NB4 (cell line): ENCODE data around the gene SCAMP1.
"Not testable (repeated sequence)": the region's sequence is repeated elsewhere in the genome, so short reads cannot be mapped to it uniquely, and the experiment has no call there.

Source experiments
- DNase-seq: peaks from one replicate; pipeline ENCODE4 v3.0.0; 2010; ENCODE audit warnings: low read depth
- H3K4me3 ChIP-seq: one replicate; pipeline ENCODE4 v1.5.1; 2011; ENCODE audit warnings: mild to moderate bottlenecking, low read depth, low read length, moderate library complexity
- MYC ChIP-seq: IDR thresholded peaks from 2 replicates; pipeline ENCODE4 v1.6.1; 2011; ENCODE audit warnings: low read depth, low read length
- POLR2A ChIP-seq: IDR thresholded peaks from 2 replicates; pipeline ENCODE4 v1.6.1; 2011; ENCODE audit warnings: mild to moderate bottlenecking; ENCODE audit not compliant: insufficient read length; ENCODE audit errors: extremely low read depth
- TF ChIP-seq, protein P1 (sequence below): IDR thresholded peaks from one replicate; pipeline ENCODE4 v1.5.1; 2012; ENCODE audit warnings: low read depth, low read length
- TF ChIP-seq, protein P2 (sequence below): IDR thresholded peaks from 2 replicates; pipeline ENCODE4 v1.6.1; 2011; ENCODE audit warnings: low read depth, low read length

The SCAMP1 gene

DNA sequence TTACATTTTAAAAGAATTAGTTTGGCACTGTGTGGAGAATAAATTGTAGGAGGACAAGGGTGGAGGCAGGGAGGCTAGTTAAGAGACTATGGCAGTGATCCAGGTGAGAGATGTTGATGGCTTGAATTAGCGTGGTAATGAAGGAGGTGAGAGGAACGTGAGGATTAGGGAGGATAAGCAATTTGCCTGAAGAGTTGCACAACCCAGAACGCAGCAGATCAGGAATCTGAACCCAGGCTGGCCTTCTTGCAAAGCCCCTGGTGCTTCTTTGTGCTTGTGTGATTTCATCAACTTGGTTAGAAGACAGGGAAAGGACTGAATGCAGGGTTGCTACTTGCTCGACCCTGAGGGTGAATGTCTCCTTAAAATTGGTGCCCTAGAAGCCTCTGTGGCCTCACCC is 6.9 kb upstream of the SCAMP1 start:
- no peak for DNase-seq
- TF ChIP-seq MYC: no peak
- no peak for TF ChIP-seq POLR2A
- TF ChIP-seq, protein P1, sequence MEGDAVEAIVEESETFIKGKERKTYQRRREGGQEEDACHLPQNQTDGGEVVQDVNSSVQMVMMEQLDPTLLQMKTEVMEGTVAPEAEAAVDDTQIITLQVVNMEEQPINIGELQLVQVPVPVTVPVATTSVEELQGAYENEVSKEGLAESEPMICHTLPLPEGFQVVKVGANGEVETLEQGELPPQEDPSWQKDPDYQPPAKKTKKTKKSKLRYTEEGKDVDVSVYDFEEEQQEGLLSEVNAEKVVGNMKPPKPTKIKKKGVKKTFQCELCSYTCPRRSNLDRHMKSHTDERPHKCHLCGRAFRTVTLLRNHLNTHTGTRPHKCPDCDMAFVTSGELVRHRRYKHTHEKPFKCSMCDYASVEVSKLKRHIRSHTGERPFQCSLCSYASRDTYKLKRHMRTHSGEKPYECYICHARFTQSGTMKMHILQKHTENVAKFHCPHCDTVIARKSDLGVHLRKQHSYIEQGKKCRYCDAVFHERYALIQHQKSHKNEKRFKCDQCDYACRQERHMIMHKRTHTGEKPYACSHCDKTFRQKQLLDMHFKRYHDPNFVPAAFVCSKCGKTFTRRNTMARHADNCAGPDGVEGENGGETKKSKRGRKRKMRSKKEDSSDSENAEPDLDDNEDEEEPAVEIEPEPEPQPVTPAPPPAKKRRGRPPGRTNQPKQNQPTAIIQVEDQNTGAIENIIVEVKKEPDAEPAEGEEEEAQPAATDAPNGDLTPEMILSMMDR: no peak
- TF ChIP-seq, protein P2, sequence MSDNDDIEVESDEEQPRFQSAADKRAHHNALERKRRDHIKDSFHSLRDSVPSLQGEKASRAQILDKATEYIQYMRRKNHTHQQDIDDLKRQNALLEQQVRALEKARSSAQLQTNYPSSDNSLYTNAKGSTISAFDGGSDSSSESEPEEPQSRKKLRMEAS: no peak

DNA sequence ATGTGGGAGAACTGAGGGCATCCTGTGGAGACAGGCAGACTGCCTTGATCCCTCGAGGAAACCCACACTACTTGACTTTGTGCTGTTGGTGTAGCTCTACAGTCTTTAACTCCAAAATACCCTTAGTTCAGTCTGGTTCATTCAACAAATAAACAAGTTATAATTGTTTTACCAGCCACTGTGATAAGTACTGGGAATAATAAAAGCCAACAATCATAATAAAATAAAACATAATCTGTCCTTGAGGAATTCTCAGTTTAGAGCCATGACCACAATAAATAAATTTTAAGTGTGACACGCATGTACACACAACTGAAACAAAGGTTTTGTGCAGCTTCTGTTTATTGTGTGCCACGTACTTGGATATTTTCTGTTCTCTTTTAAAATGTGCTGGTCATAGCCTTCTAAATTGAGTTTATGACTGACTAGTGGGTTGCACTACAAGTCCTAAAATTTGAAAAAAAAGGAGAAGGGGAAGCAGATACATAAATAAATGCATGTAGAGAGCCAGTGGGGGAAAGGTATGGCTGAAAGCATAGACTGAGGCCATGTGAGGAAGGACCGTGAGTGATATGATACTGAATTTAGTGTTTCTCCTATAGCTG is 6.2 kb upstream of the SCAMP1 start:
- no peak for DNase-seq

More for the DNA sequence above, 6.9 kb upstream of the SCAMP1 start:
- H3K4me3 ChIP-seq: no peak overlapping the region

DNA sequence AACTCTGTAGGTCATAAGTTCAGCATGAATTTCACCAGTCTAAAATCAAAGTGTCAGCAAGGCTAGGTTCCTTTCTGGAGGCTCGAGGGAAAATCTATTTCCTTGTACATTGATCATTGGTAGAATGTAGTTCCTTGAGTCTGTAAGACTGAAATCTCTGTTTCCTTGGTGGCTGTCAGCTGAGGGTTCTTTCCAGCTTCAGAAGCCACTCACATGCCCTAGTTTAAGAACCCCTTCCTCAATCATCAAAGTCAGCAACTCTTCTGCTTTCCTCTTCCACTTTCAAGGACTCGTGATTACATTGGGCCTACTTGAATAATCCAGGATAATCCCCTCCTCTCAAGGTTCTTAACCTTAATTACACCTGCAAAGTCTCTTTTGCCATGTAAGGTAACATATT is 4.9 kb upstream of the SCAMP1 start:
- TF ChIP-seq POLR2A (no peak), MYC (no peak)
- TF ChIP-seq, protein P2: no peak
- TF ChIP-seq, protein P1: no peak
- DNase-seq: no peak
- H3K4me3 ChIP-seq: no peak overlapping the region

More for the DNA sequence above, 6.2 kb upstream of the SCAMP1 start:
- H3K4me3 ChIP-seq: no peak overlapping the region
- TF ChIP-seq, protein P1: no peak
- TF ChIP-seq POLR2A: no peak
- no peak for TF ChIP-seq MYC

DNA sequence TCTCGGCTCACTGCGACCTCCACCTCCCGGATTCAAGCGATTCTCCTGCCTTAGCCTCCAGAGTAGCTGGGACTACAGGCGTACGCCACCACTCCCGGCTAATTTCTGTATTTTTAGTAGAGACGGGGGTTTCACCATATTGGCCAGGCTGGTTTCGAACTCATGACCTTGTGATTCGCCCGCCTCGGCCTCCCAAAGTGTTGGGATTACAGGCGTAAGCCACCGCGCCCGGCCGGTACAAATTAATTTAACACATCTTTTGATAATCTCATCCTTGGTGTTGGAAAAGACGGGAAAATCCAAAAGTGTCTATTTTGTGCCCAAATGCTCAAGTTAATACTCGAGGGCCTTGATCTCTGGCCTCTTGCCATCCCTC is 974 bp upstream of the SCAMP1 start:
- not testable (repeated sequence) for DNase-seq
- H3K4me3 ChIP-seq: peak overlapping the region; percentile 85

DNA sequence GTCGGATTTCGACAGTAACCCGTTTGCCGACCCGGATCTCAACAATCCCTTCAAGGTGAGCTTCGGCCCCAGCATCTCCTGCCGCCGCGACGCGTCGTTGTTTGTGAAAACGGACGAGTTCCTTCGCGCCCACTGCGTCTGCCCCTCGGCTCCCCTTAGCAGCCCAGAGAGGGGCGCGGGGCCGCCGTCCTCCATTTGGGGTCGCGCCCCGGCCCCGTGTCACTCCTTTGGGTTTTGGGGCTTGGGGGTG is 182 bp downstream of the SCAMP1 start:
- DNase-seq: no peak
- TF ChIP-seq, protein P1: no peak
- TF ChIP-seq, protein P2: no peak
- no peak for TF ChIP-seq MYC
- TF ChIP-seq POLR2A: no peak
- peak overlapping the region; percentile 98 for H3K4me3 ChIP-seq

DNA sequence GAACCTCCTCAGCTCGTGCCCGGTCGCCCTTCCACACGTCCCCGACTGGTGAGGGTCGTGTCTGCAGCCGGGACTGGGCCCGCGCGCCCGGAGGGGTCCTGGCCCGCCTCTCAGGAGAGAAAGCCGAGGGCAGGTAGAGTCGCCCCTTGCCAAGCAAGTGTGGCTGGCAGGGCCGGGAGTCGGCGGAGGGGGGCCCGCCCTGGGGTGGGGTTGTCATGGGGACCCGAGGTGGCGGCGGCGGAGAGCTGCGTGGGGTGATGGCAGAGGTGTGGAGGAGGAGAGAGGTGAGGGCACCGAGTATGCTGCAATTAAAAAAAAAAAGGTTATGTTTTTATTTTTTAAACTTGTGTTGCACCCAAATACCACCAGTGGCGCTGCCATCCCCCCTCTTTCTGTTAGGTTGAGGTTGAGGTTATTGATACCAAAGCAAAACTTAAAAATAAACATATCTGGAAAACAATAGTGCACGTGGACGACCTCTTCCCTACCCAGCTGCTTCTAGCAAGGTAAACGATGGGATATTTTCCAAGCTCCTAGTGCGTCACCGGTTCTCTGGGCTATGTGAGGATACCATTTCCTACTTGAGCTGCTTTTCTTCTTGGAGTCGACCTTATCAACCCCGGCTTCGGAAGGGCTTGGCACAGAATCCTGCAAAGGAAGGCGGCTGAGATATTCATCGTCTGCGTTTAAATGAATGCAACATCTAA is 660 bp downstream of the SCAMP1 start:
- peak; percentile 60 for DNase-seq
- H3K4me3 ChIP-seq: peak overlapping the region; percentile 98
- TF ChIP-seq, protein P1: peak; percentile 8
- TF ChIP-seq, protein P2: no peak
- TF ChIP-seq MYC (no peak), POLR2A (no peak)
